Fibroblast of the aortic adventitia (primary cell): ENCODE measurements around the gene PITPNM2. TPM values are rescaled to one million over a fixed set of nuclear protein-coding genes. Genes with fewer than 3 reads are reported as not detected.

ENCODE experiments used
- DNase-seq: peaks from one replicate; pipeline ENCODE4 v3.0.0-alpha.2; 2010; ENCODE audit warnings: low read depth
- H3K4me3 ChIP-seq: 2 replicates; pipeline ENCODE4 v1.5.1; 2011; ENCODE audit warnings: low read depth, mild to moderate bottlenecking, control low read depth, low read length, moderate library complexity
- CTCF ChIP-seq: IDR thresholded peaks from 2 replicates; pipeline ENCODE4 v1.5.1; 2011; ENCODE audit warnings: mild to moderate bottlenecking, low read length, control low read depth, inconsistent platforms; ENCODE audit not compliant: insufficient read depth
- total RNA-seq: library from RNA; depleted of rRNA; stranded (reverse); fragments of >200 nt; gene quantifications from 2 replicates; pipeline ENCODE4 v1.2.3, GENCODE V29; 2012; ENCODE audit warnings: low replicate concordance

The PITPNM2 gene
- total RNA-seq, 1 donor: 4.1 TPM

GRCh38 chr12:123141615-123142517 lies 9.0 kb downstream of the PITPNM2 start:
- TF ChIP-seq CTCF: no peak
- peak; percentile 75 for DNase-seq
- H3K4me3 ChIP-seq: peak overlapping the region; percentile 10

GRCh38 chr12:123140676-123141614 lies 9.9 kb downstream of the PITPNM2 start:
- DNase-seq: no peak
- TF ChIP-seq CTCF: no peak
- H3K4me3 ChIP-seq: no peak overlapping the region

GRCh38 chr12:123139926-123140675 lies 10.8 kb downstream of the PITPNM2 start:
- H3K4me3 ChIP-seq: no peak overlapping the region
- DNase-seq: peak; percentile 37
- no peak for TF ChIP-seq CTCF

- H3K4me3 ChIP-seq: no peak overlapping the region
- no peak for TF ChIP-seq CTCF
- DNase-seq: no peak
Measured at GRCh38 chr12:123135688-123136087, 15.2 kb downstream of the PITPNM2 start.

GRCh38 chr12:123134826-123135225 lies 16.1 kb downstream of the PITPNM2 start:
- H3K4me3 ChIP-seq: no peak overlapping the region
- DNase-seq: no peak
- TF ChIP-seq CTCF: no peak

- no peak overlapping the region for H3K4me3 ChIP-seq
Measured at GRCh38 chr12:123134271-123134671, 16.6 kb downstream of the PITPNM2 start.

More at GRCh38 chr12:123134271-123134671, 16.6 kb downstream of the PITPNM2 start:
- no peak for DNase-seq
- TF ChIP-seq CTCF: no peak
